Osteocyte (in vitro differentiated cells): ENCODE results near the gene MRPL1. TPM values are rescaled to one million over a fixed set of nuclear protein-coding genes. Genes with fewer than 3 reads are reported as not detected.
"Not testable (repeated sequence)": the region's sequence is repeated elsewhere in the genome, so short reads cannot be mapped to it uniquely, and the experiment has no call there.

Experiments
- DNase-seq: peaks from one replicate; pipeline ENCODE4 v3.0.0; 2021; ENCODE audit warnings: mixed read lengths; ENCODE audit not compliant: unreplicated experiment; ENCODE audit errors: extremely low spot score
- H3K27ac Mint-ChIP-seq: one replicate; pipeline ENCODE4 v1.8.0; 2021; ENCODE audit warnings: mild to moderate bottlenecking, mixed read lengths; ENCODE audit not compliant: unreplicated experiment
- H3K27me3 Mint-ChIP-seq: one replicate; pipeline ENCODE4 v1.8.0; 2021; ENCODE audit warnings: mixed read lengths; ENCODE audit not compliant: unreplicated experiment
- H3K36me3 Mint-ChIP-seq: one replicate; pipeline ENCODE4 v1.8.0; 2021; ENCODE audit warnings: mixed read lengths; ENCODE audit not compliant: unreplicated experiment
- H3K4me1 Mint-ChIP-seq: one replicate; pipeline ENCODE4 v1.8.0; 2021; ENCODE audit warnings: mixed read lengths; ENCODE audit not compliant: unreplicated experiment
- H3K4me3 Mint-ChIP-seq: one replicate; pipeline ENCODE4 v1.8.0; 2021; ENCODE audit warnings: mild to moderate bottlenecking, moderate library complexity, mixed read lengths; ENCODE audit not compliant: unreplicated experiment
- H3K9me3 Mint-ChIP-seq: one replicate; pipeline ENCODE4 v1.8.0; 2021; ENCODE audit warnings: mixed read lengths; ENCODE audit not compliant: unreplicated experiment
- total RNA-seq: library from RNA; stranded (reverse); gene quantifications from 2 replicates; pipeline ENCODE4 v1.2.1, GENCODE V29; 2021
- TF ChIP-seq, protein P1 (sequence below): fragments of 200-600 bp; sonication (generic); IDR thresholded peaks from 2 replicates; pipeline ENCODE4 v1.5.0; 2021; ENCODE audit warnings: antibody characterized with exemption, mild to moderate bottlenecking, moderate library complexity

MRPL1 gene
- total RNA-seq, 1 donor from 2014 or later: 25.5 TPM

DNA sequence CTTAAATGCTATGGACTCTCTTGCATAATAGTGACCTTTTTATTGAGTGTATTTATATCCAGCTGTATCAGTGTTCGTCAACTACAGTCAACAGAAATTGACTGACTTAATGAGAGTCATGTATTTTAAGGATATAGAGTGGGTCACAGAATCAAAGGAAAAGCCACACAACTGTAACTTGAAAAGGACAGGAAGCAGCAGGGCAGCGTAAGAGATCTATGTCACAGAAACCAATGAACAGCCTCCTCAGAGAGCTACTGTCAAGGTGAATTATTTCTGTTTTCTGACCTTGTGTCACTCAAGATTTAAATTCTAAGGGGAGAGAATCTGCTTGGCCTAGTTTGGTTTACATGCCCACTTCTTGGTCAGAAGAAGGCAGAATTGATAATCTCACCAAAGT is 100.4 kb downstream of the MRPL1 start:
- Mint-ChIP-seq H3K36me3 (no peaks in the 10 kb centered on the region), H3K4me1 (no peaks in the 10 kb centered on the region), H3K27me3 (no peaks in the 10 kb centered on the region), H3K9me3 (no peaks in the 10 kb centered on the region), H3K4me3 (no peak overlapping the region), H3K27ac (no peak overlapping the region)
- DNase-seq: no peak
- TF ChIP-seq, protein P1, sequence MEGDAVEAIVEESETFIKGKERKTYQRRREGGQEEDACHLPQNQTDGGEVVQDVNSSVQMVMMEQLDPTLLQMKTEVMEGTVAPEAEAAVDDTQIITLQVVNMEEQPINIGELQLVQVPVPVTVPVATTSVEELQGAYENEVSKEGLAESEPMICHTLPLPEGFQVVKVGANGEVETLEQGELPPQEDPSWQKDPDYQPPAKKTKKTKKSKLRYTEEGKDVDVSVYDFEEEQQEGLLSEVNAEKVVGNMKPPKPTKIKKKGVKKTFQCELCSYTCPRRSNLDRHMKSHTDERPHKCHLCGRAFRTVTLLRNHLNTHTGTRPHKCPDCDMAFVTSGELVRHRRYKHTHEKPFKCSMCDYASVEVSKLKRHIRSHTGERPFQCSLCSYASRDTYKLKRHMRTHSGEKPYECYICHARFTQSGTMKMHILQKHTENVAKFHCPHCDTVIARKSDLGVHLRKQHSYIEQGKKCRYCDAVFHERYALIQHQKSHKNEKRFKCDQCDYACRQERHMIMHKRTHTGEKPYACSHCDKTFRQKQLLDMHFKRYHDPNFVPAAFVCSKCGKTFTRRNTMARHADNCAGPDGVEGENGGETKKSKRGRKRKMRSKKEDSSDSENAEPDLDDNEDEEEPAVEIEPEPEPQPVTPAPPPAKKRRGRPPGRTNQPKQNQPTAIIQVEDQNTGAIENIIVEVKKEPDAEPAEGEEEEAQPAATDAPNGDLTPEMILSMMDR: no peak

DNA sequence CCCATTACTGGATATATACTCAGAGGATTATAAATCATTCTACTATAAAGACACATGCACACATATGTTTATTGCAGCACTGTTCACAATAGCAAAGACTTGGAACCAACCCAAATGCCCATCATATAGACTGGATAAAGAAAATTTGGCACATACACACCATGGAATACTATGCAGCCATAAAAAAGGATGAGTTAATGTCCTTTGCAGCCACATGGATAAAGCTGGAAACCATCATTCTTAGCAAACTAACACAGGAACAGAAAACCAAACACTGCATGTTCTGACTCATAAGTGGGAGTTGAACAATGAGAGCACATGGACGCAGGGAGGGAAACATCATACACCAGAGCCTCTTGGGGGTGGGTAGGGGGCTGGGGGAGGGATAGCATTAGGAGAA is 111.0 kb downstream of the MRPL1 start:
- H3K27me3 Mint-ChIP-seq: peaks cover 42% of the 10 kb centered on the region
- H3K4me3 Mint-ChIP-seq, H3K36me3 Mint-ChIP-seq, H3K27ac Mint-ChIP-seq, H3K9me3 Mint-ChIP-seq, H3K4me1 Mint-ChIP-seq, DNase-seq: not testable (repeated sequence)

DNA sequence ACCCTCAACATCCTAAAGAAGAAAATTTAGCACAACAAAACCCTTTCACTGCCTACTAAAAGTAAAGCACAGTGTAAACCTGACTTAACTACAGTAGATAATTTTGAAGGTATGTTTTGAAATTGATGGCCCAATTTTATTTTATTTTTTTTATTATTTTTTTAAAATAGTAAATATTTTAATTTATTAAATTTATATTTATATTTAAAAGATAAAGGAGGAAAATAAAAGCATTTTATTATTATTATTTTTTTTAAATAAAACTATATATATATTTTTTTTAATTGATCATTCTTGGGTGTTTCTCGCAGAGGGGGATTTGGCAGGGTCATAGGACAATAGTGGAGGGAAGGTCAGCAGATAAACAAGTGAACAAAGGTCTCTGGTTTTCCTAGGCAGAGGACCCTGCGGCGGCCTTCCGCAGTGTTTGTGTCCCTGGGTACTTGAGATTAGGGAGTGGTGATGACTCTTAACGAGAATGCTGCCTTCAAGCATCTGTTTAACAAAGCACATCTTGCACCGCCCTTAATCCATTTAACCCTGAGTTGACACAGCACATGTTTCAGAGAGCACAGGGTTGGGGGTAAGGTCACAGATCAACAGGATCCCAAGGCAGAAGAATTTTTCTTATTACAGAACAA is 120.4 kb downstream of the MRPL1 start:
- not testable (repeated sequence) for DNase-seq, H3K4me3 Mint-ChIP-seq, H3K36me3 Mint-ChIP-seq, H3K27ac Mint-ChIP-seq, H3K9me3 Mint-ChIP-seq, H3K4me1 Mint-ChIP-seq
- H3K27me3 Mint-ChIP-seq: peaks cover 38% of the 10 kb centered on the region

DNA sequence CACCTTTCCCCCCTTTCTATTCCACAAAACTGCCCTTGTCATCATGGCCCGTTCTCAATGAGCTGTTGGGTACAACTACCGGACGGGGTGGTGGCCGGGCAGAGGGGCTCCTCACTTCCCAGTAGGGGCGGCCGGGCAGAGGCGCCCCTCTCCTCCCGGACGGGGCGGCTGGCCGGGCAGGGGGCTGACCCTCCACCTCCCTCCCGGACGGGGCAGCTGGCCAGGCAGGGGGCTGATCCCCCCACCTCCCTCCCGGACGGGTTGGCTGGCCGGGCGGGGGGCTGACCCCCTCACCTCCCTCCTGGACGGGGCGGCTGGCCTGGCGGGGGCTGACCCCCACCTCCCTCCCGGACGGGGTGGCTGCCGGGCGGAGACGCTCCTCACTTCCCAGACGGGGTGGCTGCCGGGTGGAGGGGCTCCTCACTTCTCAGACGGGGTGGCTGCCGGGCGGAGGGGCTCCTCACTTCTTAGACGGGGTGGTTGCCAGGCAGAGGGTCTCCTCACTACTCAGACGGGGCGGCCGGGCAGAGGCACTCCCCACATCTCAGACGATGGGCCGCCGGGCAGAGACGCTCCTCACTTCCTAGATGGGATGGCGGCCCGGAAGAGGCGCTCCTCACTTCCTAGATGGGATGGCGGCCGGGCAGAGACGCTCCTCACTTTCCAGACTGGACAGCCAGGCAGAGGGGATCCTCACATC is 121.1 kb downstream of the MRPL1 start:
- H3K4me3 Mint-ChIP-seq, H3K36me3 Mint-ChIP-seq, DNase-seq, H3K27ac Mint-ChIP-seq, H3K4me1 Mint-ChIP-seq, H3K9me3 Mint-ChIP-seq: not testable (repeated sequence)
- H3K27me3 Mint-ChIP-seq: peaks cover 34% of the 10 kb centered on the region

DNA sequence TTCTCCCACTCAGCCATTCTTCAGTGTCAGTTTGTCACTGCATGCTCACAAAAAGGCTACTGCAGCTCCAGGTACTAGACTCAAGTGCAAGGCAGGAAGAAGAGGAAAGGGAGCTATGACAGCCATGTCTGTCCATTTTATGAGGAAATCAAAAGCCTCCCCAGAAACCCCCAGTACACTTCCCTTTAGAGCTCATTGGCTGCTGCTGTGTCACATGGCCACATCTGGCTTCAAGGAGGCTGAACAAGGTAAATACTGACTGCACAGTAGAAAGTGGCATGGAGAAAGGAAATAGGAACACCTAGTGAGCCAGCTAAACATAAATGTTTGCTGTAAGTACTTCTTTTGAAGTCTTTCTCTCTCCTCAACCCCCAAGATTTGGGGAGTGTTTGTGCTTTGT is 127.3 kb downstream of the MRPL1 start:
- DNase-seq: no peak
- H3K36me3 Mint-ChIP-seq: no peaks in the 10 kb centered on the region
- no peak overlapping the region for H3K27ac Mint-ChIP-seq
- H3K9me3 Mint-ChIP-seq: no peaks in the 10 kb centered on the region
- no peak overlapping the region for H3K4me3 Mint-ChIP-seq
- H3K27me3 Mint-ChIP-seq: peaks cover 24% of the 10 kb centered on the region
- H3K4me1 Mint-ChIP-seq: no peaks in the 10 kb centered on the region
- TF ChIP-seq, protein P1: no peak

DNA sequence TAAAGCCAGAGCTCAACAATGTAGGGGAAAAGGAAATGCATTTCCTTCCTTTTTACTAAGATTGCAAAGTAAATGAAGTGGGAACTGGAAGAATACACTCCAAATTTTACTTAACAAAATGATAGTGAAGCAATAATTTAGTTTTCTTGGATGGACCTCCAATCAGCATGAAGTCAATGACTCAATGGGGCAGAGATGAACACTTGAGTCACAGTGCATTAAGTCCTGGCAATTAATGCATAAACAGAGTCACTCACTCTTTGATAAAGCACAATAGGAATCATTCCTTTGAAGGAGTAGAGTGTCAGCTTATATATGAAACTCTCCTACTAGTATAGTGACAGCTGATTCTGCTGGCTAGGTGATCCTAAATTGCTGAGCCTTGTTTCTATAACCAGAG is 127.8 kb downstream of the MRPL1 start:
- Mint-ChIP-seq H3K36me3 (no peaks in the 10 kb centered on the region), H3K27me3 (peaks cover 24% of the 10 kb centered on the region), H3K4me1 (no peaks in the 10 kb centered on the region), H3K4me3 (no peak overlapping the region), H3K27ac (no peak overlapping the region), H3K9me3 (no peaks in the 10 kb centered on the region)
- no peak for DNase-seq
- TF ChIP-seq, protein P1: no peak
